NAMALWA (cell line): ENCODE results near the gene PPP1R3C.

Experiments used
- DNase-seq: peaks from one replicate; pipeline ENCODE4 v3.0.0-alpha.2; 2015; ENCODE audit warnings: low spot score

PPP1R3C gene

GRCh38 chr10:91601212-91601611, 31.7 kb downstream of the PPP1R3C start:
- no peak for DNase-seq

DNA sequence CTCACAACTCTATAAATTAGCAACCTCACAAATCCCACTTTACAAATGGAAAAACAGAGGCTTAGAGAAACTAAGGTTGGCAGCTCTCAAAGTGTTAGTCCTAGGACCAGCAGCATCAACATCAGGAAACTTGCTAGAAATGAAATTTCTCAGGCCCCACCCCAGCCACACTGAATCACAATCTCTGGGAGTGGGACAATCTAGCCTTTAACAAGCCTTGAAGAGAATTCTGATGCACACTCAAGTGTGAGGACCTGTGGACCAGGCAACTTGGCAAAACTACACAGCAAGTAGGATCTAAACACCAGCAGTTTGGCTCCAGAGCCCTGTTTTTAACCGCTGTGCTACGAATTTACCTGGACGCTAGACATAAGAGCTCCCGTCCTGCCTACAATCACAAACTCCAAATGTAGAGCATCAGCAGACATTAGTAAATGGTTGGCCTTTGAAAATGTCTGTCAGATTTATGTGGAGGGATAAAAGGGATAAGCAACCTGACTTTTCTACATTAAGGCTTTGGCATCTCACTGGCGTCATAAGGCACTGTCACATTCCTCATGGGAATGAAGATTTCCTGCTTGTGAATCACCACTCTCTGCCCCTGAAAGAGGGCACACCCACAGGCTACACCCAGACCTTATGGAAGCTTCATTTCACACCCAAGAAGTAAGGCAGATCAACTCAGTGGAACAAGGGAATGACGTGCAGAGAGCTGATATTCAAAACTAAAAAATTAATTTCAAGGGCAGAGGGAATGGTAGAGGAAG, 34.5 kb downstream of the PPP1R3C start:
- no peak for DNase-seq

DNA sequence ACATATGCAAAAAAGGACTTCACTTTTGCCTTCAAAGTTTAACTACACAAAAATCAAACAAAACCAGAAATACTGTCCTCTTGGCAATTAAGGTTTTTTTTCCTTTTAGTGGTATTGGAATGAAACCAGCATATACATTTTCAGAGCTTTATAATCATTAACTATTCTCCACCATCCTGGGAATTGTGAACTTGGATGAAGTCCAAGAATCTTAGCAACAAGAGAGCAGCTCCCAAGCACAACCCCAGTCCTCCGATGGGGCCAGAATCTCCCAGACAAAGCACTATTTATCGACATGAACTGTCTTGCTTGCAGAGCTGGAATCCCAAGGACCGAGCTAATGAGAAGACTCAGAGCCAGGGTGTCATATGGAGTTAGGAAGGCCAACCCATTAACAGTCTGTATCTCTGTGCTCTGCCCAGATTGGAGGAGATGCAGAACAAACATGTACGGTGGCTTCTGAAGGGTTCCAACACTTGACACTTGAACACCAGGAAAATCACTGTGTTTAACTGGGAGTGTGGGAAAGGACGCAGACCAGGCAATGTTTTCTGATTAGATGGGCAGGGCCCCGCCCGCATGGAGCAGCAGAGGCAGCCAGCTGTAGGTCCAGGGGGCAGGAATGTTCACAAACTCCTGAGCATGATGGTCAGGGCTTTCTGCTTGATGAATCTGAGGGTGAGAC, 35.5 kb downstream of the PPP1R3C start:
- DNase-seq = no peak

DNA sequence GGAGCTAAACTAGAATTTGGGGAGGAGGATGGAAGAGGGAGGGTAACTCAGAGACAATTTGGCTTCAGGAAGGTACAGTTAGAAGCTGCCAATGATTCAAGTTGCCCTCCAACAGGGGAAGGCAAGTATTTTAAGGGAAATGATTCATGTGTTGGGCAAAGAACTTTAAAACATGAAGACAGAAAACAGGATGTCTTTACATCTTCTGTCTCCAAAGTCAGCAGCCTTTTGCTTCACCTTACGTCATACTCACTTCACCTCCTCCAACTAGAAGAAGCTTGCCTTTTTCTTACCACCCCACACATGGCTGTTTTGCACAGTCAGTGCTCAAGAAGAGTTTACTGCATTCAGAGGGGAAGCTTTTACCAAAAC, 36.1 kb downstream of the PPP1R3C start:
- DNase-seq = no peak

- DNase-seq = no peak
Measured at GRCh38 chr10:91593834-91594233, 39.0 kb downstream of the PPP1R3C start.

GRCh38 chr10:91593366-91593765, 39.5 kb downstream of the PPP1R3C start:
- no peak for DNase-seq

GRCh38 chr10:91592266-91592975, 40.5 kb downstream of the PPP1R3C start:
- DNase-seq = no peak

GRCh38 chr10:91591797-91592174, 41.1 kb downstream of the PPP1R3C start:
- no peak for DNase-seq

DNA sequence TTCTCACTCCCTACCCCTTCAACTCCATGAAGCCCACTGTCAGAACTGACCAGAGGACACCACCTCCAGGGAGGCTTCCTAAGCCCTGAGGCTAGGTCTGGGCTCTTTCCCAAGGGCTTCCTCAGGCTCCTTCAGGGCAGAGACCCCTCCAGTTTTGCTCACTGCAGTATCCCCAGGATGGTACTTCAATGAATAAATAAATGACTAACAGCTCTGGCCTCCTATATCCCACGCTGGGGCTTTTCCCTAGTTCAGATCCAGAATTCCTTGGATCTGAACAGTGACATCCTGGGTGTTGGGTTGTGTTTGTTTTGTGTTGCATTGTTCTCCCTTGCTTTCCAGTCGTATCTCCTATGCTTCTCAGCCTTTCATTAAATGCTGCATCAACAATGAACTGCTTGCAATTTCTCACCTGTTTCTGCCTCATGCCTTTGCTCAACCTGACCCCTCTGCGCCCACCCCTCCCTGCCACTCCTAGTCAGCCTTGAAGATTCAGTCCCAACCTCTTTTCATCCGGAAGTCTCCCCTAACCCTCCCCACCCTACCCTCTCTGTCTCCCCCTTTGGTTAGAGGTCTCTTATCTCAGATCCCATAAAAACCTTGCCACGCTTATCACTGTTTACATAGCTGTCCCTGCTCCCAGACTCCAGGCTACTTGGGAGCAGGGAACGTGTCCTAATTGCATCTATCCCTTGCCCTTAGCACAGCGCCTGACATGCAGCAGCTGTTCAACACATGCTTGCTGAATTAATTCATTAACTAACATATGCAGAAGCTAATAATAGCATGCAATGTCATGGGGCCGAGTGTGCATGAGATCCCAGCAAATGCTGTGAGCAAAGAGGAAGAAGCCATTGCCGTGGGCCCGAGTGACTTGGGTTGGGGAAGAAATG, 41.7 kb downstream of the PPP1R3C start:
- DNase-seq = no peak

GRCh38 chr10:91590142-91590903, 42.5 kb downstream of the PPP1R3C start:
- no peak for DNase-seq

GRCh38 chr10:91589658-91590035, 43.2 kb downstream of the PPP1R3C start:
- DNase-seq = no peak

GRCh38 chr10:91589015-91589657, 43.7 kb downstream of the PPP1R3C start:
- no peak for DNase-seq

DNA sequence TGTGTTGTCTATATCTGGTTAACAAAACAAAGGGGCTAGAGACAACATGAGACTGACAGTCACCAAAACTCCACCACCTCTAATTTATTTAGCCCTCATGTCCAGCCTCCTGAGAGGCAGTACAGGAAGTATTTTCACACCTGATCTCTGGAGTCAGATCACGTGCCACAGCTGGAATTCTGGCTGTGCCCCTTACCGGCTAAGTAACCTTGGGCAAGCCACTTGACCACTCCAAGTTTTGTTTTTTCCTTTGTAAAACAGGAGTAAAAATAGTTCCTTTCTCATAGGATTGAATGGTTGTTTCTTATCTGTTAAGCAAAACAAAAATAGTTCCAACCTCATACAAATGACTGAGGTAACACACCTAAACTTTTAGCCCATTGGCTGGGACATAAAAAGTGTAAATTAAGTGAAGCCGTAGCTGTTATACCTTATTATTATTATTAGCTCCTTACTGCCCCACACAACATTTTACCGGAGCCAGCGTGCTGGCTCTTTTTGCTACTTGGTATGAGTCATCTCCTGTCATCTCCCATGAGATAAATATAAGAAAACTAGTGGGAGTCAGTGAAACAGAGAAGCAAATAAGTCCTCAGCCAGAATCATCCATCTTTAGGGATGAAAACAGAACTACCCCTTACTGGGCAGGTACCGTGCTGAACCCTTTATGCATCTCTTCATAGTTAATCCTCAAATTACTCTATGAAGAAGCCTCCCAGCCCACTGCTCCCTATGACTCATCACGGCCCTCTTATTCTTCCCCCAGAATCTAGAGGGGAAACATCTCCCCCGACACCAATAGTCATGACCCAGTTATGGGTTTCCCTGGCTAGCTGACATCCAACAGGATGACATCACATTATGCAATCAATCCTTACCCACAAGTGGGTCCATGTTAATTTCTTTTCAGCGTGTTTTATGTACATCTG, 44.9 kb downstream of the PPP1R3C start:
- no peak for DNase-seq

DNA sequence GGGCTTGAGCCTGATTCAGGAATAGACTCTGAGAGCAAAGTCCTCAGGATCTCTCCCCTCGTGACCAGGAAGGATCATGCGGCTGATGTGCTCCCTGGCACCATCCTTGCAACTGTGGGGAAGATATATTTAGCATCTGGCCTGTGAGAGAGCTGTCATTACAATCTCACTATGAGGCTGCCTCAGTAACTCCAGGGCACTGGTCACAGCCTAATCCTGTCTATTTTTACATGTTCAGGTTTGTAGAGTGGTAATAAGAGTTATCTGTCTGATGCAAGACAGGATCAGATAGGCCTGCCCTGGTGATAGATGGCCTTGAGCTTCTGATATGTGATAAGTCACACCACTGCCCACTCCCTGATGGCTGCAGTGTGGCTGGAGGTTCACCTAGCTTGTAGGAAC, 50.7 kb downstream of the PPP1R3C start:
- DNase-seq = no peak

DNA sequence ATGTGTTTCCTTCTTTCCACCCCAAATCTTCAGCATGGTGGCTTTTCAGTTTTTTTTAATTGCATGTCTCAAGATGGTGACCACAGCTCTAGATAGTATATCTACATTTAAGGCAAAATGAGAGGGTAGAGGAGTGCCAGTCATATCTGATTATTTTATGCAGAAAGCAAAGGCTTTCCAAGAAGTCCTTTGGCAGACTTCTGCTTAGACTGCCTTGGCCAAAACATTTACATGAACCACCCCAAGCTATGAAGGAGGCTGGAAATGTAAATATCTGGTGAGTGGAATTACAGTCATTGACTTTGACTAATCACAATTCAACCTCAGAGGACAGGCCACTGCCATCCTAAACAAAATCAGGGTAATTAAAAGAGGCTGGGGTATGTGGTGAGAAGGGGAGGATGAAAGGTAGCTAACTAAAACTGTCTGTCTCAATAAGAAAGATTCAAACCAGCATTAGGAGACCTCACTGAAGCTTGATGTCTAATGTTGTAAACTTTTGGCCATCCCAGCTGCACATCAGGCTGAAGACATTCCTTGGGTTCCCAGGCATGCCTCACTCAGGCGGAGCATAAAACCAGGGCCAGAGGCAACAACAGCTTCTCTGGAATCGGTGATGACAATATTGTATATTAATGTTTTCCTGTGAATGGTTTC, 53.4 kb downstream of the PPP1R3C start:
- DNase-seq = no peak
